GM19463 (cell line): ENCODE measurements around the gene PDE8B.
"Not testable (repeated sequence)": the region's sequence is repeated elsewhere in the genome, so short reads cannot be mapped to it uniquely, and the experiment has no call there.

Experiments
- ATAC-seq: cut with Tn5 transposase; IDR thresholded peaks from one replicate; pipeline ENCODE4 v1.9.1; 2021; ENCODE audit warnings: mild to moderate bottlenecking, moderate library complexity; ENCODE audit not compliant: unreplicated experiment

Gene PDE8B

DNA sequence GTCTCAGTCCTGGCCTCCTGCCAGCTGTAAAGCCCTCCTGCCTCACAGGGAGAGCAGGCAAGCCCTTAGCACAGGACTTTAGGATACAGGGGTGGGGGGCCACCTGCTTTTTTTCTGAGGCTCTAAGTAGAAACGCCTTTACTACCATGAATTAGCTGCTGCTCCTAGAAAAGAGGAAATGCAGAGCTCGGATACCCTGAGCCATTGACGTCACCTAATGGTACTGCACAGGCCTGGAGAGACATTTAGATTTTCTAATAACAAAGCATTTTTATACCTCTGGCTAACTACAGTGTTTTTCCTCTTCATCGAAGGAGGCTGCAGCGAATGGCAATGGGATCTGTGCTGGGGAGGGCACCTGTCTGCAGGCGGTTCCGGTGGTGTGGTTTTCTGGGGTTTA, 144.6 kb downstream of the PDE8B start:
- ATAC-seq, result no peak

DNA sequence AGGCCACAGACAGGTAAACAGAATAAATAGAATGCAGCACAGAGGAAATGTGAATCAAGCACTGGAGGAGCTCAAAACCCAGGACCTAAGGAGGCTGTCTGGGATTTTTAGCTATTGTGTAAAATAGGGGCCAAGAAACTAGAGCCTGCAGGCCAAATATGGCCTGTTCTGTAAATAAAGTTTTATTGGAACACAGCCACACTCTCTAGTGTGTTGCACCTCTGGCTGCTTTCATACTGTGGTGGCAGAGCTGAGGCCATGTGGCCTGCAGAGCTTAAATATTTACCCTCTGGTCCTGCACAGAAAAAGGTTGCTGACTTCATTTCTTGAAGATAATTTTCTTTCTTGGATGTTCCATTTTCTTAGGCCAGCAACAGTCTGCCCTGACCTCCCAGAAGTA, 145.3 kb downstream of the PDE8B start:
- no peak for ATAC-seq

DNA sequence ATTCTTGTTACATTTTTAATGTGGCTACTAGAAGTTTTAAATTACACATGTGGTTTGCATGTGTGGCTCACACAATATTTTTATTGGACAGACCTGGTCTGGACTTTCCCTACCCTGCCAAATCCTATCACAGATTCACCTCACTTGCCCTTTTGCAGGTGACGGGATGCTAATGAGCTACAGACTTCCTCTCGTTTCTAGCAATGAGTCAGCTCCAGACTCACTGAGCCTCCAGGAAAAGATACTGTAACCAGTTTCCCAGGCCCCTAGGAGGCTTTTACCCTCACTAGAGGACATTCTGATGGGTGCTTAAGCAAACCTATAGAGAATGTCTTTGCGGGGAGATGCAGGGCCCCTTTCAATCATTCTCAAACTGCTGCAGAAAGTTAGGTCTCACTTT, 146.3 kb downstream of the PDE8B start:
- ATAC-seq, result peak; percentile 84

DNA sequence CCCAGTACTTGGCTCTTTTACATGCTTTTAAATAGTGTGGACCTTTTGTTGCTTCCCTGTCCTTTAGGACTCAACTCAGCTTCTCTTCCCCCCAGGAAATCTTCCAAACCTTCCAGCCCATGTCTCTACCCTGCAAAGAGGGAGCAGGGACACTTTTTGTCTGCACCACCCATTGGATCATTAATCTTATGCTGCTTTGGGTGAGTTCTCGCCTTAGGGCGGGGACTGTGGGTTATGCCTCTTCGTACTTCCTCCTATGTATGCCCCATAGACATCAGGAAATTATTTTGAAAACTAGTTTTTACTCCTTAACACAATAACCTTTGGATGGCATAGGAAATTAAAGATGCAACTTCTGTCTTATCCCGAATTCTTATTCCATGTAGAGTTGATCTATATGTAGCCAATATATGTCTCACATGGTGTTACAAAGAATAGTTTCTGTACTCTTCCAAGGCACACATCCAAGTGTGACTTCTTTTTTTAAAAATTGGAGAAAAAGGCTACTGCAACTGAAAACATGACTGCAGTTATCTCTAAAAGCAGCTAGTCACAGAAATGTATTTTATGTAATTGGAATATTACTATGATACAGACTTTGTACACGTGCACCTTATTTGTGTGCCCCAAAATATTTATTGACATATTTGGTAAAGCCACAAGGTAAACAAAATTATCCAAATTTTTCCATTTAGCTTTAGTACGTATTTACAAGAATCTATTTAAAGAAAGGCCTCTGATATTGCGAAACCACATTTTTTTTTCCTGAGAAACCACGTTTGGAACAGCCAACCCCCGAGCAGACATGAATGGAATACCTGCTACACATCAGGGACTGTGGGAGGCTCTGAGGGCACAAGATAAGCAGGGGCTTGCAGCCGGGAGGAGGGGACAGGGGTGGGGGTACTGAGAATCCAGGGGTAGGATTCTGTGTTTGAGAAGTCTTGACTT, 148.1 kb downstream of the PDE8B start:
- no peak for ATAC-seq

DNA sequence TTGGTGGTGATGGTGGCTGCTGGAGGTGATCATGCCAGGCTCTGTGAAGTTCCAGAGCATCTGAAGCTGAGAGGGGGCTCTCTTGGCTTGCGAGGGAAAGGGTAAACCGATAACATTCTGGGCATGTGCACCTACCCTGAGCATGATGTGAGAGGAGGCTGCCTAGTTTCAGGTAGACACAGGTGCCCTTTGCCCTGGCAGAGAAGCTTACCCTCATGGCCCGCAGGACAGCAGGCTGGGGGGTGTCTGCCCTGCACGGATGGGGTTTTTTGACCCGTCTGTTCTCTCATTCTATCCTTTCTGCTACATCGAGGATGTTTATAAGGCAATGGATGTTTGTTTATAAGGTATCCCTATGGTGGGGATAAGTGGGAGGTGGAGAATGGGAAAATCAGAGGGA, 148.8 kb downstream of the PDE8B start:
- ATAC-seq, result no peak

DNA sequence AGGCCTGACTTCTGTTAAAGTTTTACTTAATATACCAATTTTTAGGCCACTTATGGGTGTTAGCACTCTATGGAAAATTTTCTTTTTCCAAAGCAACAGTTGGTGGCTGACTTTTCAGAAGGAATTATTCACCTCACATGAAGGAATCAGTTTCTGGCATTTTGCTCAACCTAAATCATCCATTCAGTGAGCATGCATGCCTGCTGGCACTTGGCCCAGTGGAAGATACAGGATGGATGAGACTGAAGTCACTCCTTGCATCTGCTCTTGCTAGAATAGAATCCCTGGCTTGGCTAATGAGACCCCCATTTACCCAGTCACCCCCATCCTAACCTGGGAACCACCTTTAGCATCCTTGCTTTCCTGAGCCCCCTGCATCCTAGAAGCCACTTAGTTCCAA, 149.9 kb downstream of the PDE8B start:
- no peak for ATAC-seq

DNA sequence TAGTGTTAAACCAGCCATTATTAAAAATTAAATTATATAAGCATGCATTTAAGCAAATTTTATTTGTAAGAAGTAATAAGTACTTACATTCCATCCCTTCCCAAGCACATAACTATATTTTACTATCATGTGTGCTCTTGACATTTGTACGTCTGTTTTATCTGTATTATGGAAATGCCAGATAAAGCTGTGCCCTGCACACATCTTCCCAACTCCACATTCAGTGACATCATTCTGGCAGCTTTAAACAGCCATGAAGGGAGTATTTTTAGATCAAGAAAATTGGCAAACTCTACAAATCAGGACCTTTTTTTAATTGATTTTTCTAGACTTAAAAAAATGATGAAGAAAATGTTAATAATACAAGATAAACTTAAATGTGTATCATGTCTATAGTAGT, 150.5 kb downstream of the PDE8B start:
- no peak for ATAC-seq

DNA sequence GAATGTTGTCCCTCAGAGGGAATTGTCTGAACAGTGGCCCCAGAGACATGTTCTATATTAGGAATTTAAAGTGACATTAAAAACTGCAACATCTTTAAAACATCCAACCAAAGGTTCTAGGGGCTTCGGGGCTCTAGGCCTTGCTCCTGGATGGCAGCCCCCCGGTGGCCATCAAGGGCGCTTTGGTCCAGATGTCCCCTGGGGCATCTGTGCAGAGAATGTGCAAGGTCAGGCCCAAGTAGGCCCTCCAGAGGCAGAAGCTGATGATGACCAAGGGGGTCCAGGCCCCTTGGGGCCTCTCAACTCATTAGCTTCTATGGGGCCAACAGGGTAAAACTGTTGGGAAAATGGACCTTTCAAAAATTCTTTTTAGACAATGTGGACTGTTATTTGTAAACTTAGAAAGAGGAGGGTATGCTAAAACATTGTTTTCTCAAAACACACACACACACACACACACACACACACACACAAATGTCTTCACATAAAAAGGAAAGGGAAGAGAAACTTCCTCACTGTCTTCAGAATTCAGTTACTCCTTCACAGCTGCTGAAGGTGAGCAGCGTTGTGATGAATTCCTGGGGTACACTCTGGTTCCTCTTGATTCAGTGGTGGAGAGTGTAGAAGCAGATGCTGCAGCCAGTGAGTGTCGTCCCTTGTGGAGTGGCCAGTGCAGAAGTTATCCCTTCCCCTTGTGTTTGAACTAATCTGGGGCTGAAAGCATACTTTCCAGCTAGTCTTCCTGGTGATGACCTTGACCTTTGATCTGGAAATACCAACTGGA, 156.4 kb downstream of the PDE8B start:
- no peak for ATAC-seq

DNA sequence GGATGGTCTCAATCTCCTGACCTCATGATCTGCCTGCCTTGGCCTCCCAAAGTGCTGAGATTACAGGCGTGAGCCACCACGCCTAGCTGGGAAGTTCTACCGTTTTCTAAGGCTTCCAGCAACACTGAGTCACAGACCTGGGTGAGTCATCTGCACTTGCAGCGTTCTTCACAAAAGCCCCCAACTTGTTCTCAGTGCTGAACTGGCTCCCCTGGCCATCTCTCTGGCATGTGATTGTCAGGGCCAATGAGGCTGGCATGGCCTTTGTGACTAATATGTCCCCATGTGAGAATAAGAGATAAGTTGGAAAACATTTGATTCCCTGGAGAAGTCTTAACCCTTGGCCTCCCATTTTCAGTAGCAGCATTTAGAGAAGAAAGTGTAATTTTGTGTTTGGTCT, 157.3 kb downstream of the PDE8B start:
- ATAC-seq, result no peak

DNA sequence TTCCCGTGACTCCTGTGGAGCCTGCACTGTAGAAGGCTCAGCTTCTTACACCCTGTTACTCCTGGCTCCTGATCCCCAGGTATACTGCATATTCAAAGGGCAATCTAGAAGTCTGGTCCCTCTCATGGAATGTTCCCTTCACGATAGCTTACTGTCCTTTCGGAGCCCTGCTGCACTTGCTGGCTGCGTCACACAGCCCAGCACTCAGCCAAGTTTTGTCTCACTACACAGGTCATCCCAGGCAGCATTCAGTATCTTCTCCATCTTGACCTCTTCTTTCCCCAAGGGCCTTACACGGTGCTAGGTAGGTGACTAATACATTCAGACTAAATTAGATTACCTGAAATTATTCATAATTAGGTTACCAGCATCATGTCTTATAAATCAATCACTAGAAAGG, 157.9 kb downstream of the PDE8B start:
- ATAC-seq, result no peak

DNA sequence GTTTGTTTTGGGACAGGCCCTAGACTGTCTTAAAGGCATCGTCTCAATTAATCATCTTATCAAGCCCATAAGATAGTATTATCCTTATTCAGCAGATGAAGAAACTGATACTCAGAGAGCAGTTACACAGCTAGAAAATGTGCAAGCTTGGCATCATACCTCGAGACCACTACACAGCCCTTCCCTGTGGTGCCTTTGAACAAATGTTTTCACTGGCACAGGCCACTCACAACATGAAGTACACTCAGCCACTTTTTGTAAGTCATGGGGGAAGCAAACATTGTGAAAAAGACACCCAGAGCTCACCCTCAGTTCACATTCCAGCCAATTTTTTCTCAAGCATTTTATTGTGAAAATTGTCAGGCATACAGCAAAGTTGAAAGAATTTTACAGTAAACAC, 159.1 kb downstream of the PDE8B start:
- no peak for ATAC-seq

DNA sequence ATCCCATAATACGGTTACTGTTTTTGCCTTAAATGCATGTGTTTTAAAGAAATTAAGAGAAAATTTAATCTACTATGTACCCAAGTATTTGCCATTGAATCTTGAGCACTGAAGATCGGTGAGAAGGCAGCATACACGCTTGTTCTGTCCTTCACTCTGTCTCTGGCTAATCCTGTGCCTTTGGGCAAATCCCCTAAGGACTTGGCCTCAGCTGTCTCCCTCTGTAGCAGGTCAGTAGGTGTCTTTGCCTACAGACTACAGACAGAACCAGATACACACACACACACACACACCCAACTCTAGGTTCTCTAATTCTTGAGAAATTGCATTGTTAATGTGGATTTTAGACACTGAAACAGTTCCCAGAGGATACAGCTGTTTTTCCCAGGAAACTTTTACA, 164.2 kb downstream of the PDE8B start:
- ATAC-seq, result no peak

DNA sequence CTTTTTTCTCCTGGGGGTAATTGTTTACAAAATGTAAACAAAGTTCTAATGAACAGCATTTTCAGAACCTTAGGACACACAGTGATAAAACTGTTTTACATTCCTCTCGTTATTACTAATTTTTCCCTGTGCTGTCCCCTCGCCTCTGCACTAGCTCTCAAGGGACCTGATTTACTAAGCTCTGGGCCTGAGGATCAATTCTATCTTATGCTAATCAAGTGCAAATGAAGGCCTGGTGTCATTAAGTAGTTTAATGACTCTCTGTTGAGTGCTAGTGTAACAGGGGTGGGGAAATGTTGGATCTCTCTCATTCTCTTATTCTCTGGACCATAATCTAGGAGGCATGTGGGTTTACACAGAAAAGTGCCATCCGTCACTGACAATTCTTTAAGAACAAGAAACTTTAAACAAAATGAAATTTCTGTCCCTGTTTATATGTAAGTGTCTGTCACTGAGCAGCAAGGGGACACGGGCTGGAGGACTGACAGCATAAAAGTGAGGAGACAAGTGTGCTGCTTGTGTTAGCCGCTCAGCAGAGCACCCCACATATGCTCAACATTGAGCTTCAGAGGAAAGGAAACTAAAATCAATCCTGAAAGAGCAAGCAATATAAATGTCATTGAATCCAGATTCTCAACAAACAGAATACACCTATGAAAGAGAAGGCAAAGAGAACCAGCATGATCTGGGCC, 166.3 kb downstream of the PDE8B start:
- no peak for ATAC-seq

DNA sequence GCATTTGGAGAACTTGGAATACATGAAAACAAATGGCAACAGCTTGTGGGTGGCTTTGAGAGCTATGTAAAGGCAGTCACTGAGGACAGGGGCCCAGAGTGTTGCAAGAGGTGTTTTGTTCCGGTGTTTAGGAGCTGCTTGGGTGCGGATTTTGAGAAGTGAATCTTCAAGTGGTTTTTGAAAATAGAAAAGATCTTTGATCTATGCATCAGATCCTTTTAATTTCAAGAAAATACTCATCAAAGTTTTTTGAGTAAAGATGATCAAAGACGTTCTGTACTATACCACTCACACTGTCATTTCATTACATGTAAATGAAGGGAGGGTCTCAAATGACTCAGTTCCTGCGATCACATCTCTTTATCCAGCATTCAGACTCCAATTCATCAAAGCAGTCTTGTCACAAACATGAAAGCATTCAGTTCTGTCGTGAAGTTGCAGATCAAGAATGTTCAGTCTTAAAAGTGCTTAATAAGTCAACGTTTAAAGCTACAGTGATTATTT, 169.1 kb downstream of the PDE8B start:
- peak; percentile 87 for ATAC-seq

DNA sequence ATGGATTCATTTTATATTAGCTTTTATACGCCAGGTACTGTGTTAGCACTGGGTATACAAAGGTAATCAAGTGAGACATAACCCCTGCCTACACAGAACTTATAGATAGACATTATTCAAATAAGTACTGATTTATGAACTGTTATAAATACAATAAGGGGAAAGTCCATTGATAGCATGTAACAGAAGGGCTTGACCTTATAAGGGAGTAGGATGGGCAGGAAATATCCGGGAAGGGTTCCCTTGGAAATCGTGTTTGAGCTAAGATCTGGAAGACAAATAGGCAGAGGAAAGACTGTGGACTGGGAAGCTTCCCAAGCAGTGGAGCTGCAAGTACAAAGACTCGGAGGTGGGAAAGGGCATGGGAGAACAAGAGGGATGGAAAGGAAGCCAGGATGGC, 170.2 kb downstream of the PDE8B start:
- ATAC-seq, result no peak

DNA sequence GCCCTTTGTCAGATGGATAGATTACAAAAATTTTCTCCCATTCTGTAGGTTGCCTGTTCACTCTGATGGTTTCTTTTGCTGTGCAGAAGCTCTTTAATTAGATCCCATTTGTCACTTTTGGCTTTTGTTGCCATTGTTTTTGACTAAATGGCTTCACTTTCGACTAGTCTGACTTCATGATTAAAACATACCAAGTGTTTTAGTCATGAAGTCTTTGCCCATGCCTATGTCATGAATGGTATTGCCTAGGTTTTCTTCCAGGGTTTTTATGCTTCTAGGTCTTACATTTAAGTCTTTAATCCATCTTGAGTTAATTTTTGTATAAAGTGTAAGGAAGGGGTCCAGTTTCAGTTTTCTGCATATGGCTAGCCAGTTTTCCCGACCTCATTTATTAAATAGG, 172.9 kb downstream of the PDE8B start:
- ATAC-seq, result not testable (repeated sequence)

DNA sequence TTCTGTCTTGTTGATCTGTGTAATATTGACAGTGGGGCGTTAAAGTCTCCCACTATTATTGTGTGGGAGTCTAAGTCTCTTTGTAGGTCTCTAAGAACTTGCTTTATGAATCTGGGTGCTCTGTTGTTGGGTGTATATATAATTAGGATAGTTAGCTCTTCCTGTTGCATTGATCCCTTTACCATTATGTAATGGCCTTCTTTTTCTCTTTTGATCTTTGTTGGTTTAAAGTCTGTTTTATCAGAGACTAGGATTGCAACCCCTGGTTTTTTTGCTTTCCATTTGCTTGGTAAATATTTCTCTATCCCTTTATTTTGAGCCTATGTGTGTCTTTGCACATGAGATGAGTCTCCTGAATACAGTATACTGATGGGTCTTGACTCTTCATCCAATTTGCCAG, 175.9 kb downstream of the PDE8B start:
- not testable (repeated sequence) for ATAC-seq

DNA sequence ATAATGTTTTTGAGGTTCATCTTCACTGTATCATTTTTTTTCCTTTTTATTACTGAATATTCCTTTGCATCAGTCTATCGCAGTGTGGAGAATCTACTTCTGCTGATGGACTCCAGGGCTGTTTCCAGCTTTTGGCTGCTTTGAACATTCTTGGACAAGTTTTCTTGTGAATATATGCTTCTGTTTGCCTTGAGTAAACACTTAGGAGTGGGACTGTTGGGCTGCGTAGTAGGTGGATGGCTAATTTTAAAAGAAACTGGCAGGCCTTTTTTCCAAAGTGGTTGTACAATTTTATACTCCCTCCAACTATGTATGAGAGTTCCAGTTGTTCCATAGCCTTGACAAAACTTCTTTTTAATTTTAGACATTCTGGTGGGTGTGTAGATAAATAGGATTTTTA, 179.3 kb downstream of the PDE8B start:
- no peak for ATAC-seq

DNA sequence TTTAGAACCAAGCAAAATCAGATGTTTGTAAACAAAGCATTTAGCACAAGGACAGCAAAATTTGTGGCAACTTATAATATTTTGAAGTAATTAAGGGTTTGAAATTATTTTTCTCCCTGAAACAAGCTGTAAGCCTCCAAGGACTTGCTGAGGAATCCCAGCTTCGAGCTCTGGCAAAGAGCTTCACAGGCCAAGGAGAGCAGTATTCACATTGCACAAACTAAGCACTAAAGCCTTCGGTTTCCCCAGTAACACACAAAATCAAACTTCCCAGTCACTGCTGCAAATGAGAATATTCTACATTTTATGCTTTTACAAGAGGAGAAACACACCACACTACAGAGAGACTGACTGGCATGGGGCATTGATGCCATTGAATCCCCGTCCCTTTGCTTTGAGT, 179.7 kb downstream of the PDE8B start:
- no peak for ATAC-seq

DNA sequence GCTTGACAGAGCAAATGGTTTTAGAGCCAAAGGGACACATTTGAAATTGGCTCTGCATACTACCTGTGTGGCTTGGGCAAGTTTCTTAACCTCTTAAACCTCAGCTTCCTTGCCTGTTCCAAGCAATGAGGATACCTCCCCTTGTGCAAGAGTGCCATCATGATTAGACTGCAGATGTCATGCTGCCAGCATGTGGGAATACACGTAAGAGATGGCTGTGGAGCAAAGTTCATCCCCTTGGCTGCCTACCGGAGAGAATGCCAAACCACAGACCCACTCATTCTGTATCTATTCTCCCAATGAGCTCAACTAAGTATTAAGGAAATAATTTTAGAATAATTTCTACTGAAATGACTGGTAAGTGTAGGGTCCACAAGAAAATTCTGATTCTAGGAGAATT, 180.3 kb downstream of the PDE8B start:
- ATAC-seq, result no peak

DNA sequence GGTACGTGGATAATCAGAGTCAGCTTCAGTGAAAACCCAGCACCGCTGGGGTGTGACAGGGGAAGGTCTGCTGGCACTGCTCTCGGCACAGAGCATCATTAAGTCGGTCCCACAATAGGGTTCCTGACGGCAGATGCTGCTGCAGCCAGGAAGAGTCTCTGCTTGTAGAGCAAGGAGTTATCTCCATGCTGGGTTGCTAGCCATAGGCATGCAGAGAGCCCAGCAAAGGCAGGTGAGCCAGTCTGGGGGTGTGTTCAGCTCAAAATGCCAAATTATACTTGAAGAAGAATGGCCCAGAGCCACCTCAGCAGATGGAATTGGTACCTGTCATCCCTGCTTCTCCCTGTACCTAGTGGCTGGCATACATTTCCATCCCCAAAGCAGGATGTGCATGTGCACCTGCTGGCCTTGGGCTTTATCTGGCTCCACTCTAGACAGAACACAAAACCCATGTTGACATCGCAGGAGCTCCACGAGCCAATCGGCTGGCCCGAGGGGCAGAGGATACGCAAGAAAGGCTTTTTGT, 180.8 kb downstream of the PDE8B start:
- ATAC-seq, result no peak
